HEK293 (cell line): ENCODE measurements around the gene WDFY2.
"Not testable (repeated sequence)": the region's sequence is repeated elsewhere in the genome, so short reads cannot be mapped to it uniquely, and the experiment has no call there.

Experiments used
- GFI1B ChIP-seq: fragments of 450-650 bp; formaldehyde crosslinking; IDR thresholded peaks from 2 replicates; pipeline ENCODE4 v1.5.1; 2016; ENCODE audit warnings: missing biosample characterization, missing genetic modification characterization
- KLF1 ChIP-seq: fragments of 450-650 bp; formaldehyde crosslinking; IDR thresholded peaks from 2 replicates; pipeline ENCODE4 v1.5.1; 2016; ENCODE audit warnings: missing biosample characterization, missing genetic modification characterization
- KLF10 ChIP-seq: fragments of 450-650 bp; IDR thresholded peaks from 2 replicates; pipeline ENCODE4 v1.5.1; 2018; ENCODE audit warnings: missing biosample characterization, mild to moderate bottlenecking, missing genetic modification characterization
- MYNN ChIP-seq: fragments of 450-650 bp; formaldehyde crosslinking; IDR thresholded peaks from 2 replicates; pipeline ENCODE4 v1.5.1; 2016; ENCODE audit warnings: missing biosample characterization, missing genetic modification characterization, borderline replicate concordance
- RBAK ChIP-seq: fragments of 450-650 bp; formaldehyde crosslinking; IDR thresholded peaks from 2 replicates; pipeline ENCODE4 v1.5.1; 2016; ENCODE audit warnings: missing biosample characterization, missing genetic modification characterization
- WT1 ChIP-seq: fragments of 450-650 bp; formaldehyde crosslinking; IDR thresholded peaks from 2 replicates; pipeline ENCODE4 v1.5.1; 2016; ENCODE audit warnings: missing biosample characterization, missing genetic modification characterization
- ZEB2 ChIP-seq: fragments of 450-650 bp; formaldehyde crosslinking; IDR thresholded peaks from 2 replicates; pipeline ENCODE4 v1.5.1; 2016; ENCODE audit warnings: missing biosample characterization, missing genetic modification characterization
- ZNF324 ChIP-seq: fragments of 450-650 bp; formaldehyde crosslinking; IDR thresholded peaks from 2 replicates; pipeline ENCODE4 v1.5.1; 2016; ENCODE audit warnings: missing biosample characterization, missing genetic modification characterization
- ZNF510 ChIP-seq: fragments of 450-650 bp; formaldehyde crosslinking; IDR thresholded peaks from 2 replicates; pipeline ENCODE4 v1.5.1; 2018; ENCODE audit warnings: mild to moderate bottlenecking, missing genetic modification characterization, missing biosample characterization; ENCODE audit not compliant: insufficient replicate concordance
- ZNF791 ChIP-seq: fragments of 450-650 bp; formaldehyde crosslinking; IDR thresholded peaks from 2 replicates; pipeline ENCODE4 v1.5.1; 2016; ENCODE audit warnings: missing biosample characterization, missing genetic modification characterization
- TF ChIP-seq, protein P1 (sequence below): fragments of 450-650 bp; formaldehyde crosslinking; IDR thresholded peaks from 2 replicates; pipeline ENCODE4 v1.5.1; 2016; ENCODE audit warnings: missing biosample characterization, missing genetic modification characterization
- TF ChIP-seq, protein P2 (sequence below): fragments of 450-650 bp; formaldehyde crosslinking; IDR thresholded peaks from 2 replicates; pipeline ENCODE4 v1.5.1; 2016; ENCODE audit warnings: missing biosample characterization, missing genetic modification characterization
- TF ChIP-seq, protein P3 (sequence below): fragments of 450-650 bp; formaldehyde crosslinking; IDR thresholded peaks from 2 replicates; pipeline ENCODE4 v1.5.1; 2016; ENCODE audit warnings: missing biosample characterization, missing genetic modification characterization

DNA sequence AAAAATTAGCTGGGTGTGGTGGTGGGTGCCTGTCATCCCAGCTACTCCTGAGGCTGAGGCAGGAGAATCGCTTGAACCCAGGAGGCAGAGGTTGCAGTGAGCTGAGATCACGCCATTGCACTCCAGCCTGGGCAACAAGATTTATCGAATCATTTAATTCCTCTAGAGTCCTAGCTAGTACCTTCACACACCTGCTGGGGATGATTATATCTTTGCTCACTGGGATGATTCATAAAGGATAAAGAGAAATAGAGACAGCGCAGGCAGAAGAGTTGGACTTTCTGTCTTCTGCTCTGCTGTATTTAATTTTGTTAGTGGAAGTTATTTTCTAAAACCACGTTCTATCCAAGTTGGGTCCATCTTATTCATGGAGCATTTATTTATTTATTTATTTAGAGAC is 56.4 kb downstream of the WDFY2 start:
- not testable (repeated sequence) for TF ChIP-seq WT1 (tag by site-specific recombination); MYNN (tag by site-specific recombination); KLF10 (tag by site-specific recombination); ZNF791; ZNF510 (tag by site-specific recombination); ZEB2; GFI1B (tag by site-specific recombination); ZNF324; RBAK (tag by site-specific recombination); KLF1 (tag by site-specific recombination)
- TF ChIP-seq, protein P1, sequence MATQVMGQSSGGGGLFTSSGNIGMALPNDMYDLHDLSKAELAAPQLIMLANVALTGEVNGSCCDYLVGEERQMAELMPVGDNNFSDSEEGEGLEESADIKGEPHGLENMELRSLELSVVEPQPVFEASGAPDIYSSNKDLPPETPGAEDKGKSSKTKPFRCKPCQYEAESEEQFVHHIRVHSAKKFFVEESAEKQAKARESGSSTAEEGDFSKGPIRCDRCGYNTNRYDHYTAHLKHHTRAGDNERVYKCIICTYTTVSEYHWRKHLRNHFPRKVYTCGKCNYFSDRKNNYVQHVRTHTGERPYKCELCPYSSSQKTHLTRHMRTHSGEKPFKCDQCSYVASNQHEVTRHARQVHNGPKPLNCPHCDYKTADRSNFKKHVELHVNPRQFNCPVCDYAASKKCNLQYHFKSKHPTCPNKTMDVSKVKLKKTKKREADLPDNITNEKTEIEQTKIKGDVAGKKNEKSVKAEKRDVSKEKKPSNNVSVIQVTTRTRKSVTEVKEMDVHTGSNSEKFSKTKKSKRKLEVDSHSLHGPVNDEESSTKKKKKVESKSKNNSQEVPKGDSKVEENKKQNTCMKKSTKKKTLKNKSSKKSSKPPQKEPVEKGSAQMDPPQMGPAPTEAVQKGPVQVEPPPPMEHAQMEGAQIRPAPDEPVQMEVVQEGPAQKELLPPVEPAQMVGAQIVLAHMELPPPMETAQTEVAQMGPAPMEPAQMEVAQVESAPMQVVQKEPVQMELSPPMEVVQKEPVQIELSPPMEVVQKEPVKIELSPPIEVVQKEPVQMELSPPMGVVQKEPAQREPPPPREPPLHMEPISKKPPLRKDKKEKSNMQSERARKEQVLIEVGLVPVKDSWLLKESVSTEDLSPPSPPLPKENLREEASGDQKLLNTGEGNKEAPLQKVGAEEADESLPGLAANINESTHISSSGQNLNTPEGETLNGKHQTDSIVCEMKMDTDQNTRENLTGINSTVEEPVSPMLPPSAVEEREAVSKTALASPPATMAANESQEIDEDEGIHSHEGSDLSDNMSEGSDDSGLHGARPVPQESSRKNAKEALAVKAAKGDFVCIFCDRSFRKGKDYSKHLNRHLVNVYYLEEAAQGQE: not testable (repeated sequence)
- TF ChIP-seq, protein P2, sequence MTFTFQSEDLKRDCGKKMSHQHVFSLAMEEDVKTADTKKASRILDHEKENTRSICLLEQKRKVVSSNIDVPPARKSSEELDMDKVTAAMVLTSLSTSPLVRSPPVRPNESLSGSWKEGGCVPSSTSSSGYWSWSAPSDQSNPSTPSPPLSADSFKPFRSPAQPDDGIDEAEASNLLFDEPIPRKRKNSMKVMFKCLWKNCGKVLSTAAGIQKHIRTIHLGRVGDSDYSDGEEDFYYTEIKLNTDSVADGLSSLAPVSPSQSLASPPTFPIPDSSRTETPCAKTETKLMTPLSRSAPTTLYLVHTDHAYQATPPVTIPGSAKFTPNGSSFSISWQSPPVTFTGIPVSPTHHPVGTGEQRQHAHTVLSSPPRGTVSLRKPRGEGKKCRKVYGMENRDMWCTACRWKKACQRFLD: not testable (repeated sequence)
- TF ChIP-seq, protein P3, sequence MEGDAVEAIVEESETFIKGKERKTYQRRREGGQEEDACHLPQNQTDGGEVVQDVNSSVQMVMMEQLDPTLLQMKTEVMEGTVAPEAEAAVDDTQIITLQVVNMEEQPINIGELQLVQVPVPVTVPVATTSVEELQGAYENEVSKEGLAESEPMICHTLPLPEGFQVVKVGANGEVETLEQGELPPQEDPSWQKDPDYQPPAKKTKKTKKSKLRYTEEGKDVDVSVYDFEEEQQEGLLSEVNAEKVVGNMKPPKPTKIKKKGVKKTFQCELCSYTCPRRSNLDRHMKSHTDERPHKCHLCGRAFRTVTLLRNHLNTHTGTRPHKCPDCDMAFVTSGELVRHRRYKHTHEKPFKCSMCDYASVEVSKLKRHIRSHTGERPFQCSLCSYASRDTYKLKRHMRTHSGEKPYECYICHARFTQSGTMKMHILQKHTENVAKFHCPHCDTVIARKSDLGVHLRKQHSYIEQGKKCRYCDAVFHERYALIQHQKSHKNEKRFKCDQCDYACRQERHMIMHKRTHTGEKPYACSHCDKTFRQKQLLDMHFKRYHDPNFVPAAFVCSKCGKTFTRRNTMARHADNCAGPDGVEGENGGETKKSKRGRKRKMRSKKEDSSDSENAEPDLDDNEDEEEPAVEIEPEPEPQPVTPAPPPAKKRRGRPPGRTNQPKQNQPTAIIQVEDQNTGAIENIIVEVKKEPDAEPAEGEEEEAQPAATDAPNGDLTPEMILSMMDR (tag by site-specific recombination): not testable (repeated sequence)
